ENCODE data around the gene FBLN1.

Gene FBLN1

GRCh38 chr22:45516923-45517675, 14.4 kb downstream of the FBLN1 start:
- no peak for TF ChIP-seq MYC (IDR thresholded peaks at IDR 0.05; ENCODE audit: low read depth, low read length)
- TF ChIP-seq MAX (IDR thresholded peaks at IDR 0.05; ENCODE audit: low read depth, low read length): no peak
- no peak for TF ChIP-seq POLR2A (IDR thresholded peaks at IDR 0.05; ENCODE audit: extremely low read depth, insufficient read length)
- no peak for DNase-seq (ENCODE audit: low read depth)
- no peak overlapping the region for H3K4me3 ChIP-seq (ENCODE audit: low read depth, low read length)

GRCh38 chr22:45518136-45518535, 15.5 kb downstream of the FBLN1 start:
- TF ChIP-seq MAX (IDR thresholded peaks at IDR 0.05; ENCODE audit: low read depth, low read length) (no peak), MYC (IDR thresholded peaks at IDR 0.05; ENCODE audit: low read depth, low read length) (no peak), CTCF (IDR thresholded peaks at IDR 0.05; ENCODE audit: low read depth, low read length) (no peak), POLR2A (IDR thresholded peaks at IDR 0.05; ENCODE audit: extremely low read depth, insufficient read length) (no peak)
- no peak overlapping the region for H3K4me3 ChIP-seq (ENCODE audit: low read depth, low read length)
- no peak for DNase-seq (ENCODE audit: low read depth)

- TF ChIP-seq CTCF (IDR thresholded peaks at IDR 0.05; ENCODE audit: low read depth, low read length) (no peak), POLR2A (IDR thresholded peaks at IDR 0.05; ENCODE audit: extremely low read depth, insufficient read length) (no peak), MYC (IDR thresholded peaks at IDR 0.05; ENCODE audit: low read depth, low read length) (no peak), MAX (IDR thresholded peaks at IDR 0.05; ENCODE audit: low read depth, low read length) (no peak)
- no peak overlapping the region for H3K4me3 ChIP-seq (ENCODE audit: low read depth, low read length)
- DNase-seq (ENCODE audit: low read depth): no peak
Measured at GRCh38 chr22:45518580-45518991, 15.9 kb downstream of the FBLN1 start.

GRCh38 chr22:45521178-45521577, 18.5 kb downstream of the FBLN1 start:
- TF ChIP-seq POLR2A (IDR thresholded peaks at IDR 0.05; ENCODE audit: extremely low read depth, insufficient read length) (no peak), MYC (IDR thresholded peaks at IDR 0.05; ENCODE audit: low read depth, low read length) (no peak), CTCF (IDR thresholded peaks at IDR 0.05; ENCODE audit: low read depth, low read length) (no peak), MAX (IDR thresholded peaks at IDR 0.05; ENCODE audit: low read depth, low read length) (no peak)
- no peak overlapping the region for H3K4me3 ChIP-seq (ENCODE audit: low read depth, low read length)
- DNase-seq (ENCODE audit: low read depth): no peak

GRCh38 chr22:45522462-45522861, 19.8 kb downstream of the FBLN1 start:
- DNase-seq (ENCODE audit: low read depth): no peak
- H3K4me3 ChIP-seq (ENCODE audit: low read depth, low read length): no peak overlapping the region
- no peak for TF ChIP-seq CTCF (IDR thresholded peaks at IDR 0.05; ENCODE audit: low read depth, low read length)

GRCh38 chr22:45524157-45524556, 21.5 kb downstream of the FBLN1 start:
- no peak for DNase-seq (ENCODE audit: low read depth)
- no peak overlapping the region for H3K4me3 ChIP-seq (ENCODE audit: low read depth, low read length)
- TF ChIP-seq MAX (IDR thresholded peaks at IDR 0.05; ENCODE audit: low read depth, low read length): no peak
- TF ChIP-seq MYC (IDR thresholded peaks at IDR 0.05; ENCODE audit: low read depth, low read length): no peak
- no peak for TF ChIP-seq POLR2A (IDR thresholded peaks at IDR 0.05; ENCODE audit: extremely low read depth, insufficient read length)
- TF ChIP-seq CTCF (IDR thresholded peaks at IDR 0.05; ENCODE audit: low read depth, low read length): no peak
